H1 (cell line): ENCODE results near the gene CTRL. TPM values are rescaled to one million over a fixed set of nuclear protein-coding genes. Genes with fewer than 3 reads are reported as not detected.

Experiments
- polyA plus RNA-seq, 7 experiments: library from polyadenylated mRNA; depleted of rRNA in 3 of 7; stranded (reverse) in 5 of 7; unstranded in 2 of 7; fragments of >200 nt in 5 of 7; fragments of 200-250 nt in 2 of 7; gene quantifications; 1 replicate in 5 of 7; 2 replicates in 1 of 7; 4 replicates in 1 of 7; pipeline versions ENCODE4 v1.2.1 to v1.2.3, GENCODE V29; 2011 to 2013; ENCODE audit warnings: missing spikeins in 2 of 7, mixed read lengths in 2 of 7
- total RNA-seq: library from RNA; stranded (reverse); fragmentation: NEBNext Ultra II Directional; extraction: Animal tissue kit (Norgen Biotek cat#: 25700); gene quantifications from 2 replicates; pipeline ENCODE4 v1.2.1, GENCODE V29; 2021
- TF ChIP-seq, protein P1 (sequence below): IDR thresholded peaks from 2 replicates; pipeline ENCODE4 v1.6.1; 2011; ENCODE audit warnings: low read depth, mild to moderate bottlenecking, low read length; ENCODE audit not compliant: insufficient read depth

The CTRL gene
- total and polyA plus RNA-seq, 2 of the 8 experiments (the other 6 are each of a cell fraction or from before 2014, with no cell fraction given), result 1.7 to 4.2 TPM

GRCh38 chr16:67884684-67885083 lies 47.0 kb downstream of the CTRL start, which contains the start of gene NRN1L (continued):
- TF ChIP-seq, protein P1, sequence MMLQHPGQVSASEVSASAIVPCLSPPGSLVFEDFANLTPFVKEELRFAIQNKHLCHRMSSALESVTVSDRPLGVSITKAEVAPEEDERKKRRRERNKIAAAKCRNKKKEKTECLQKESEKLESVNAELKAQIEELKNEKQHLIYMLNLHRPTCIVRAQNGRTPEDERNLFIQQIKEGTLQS, result no peak
